Heart left ventricle (tissue), 13 donors: ENCODE measurements around the gene MC1R.

Experiments used
- POLR2A ChIP-seq, 2 donors: fragments of 450-650 bp; IDR thresholded peaks; one replicate each; pipeline ENCODE4 v1.6.1; 2017; ENCODE audit warnings: antibody characterized with exemption in 2 of 2, mild to moderate bottlenecking in 2 of 2, moderate library complexity in 2 of 2
- TF ChIP-seq, protein P1 (sequence below), 12 donors: fragments of 200-600 bp; sonication (generic) in 4 of 12; IDR thresholded peaks; one replicate each; pipeline versions ENCODE4 v1.5.0 to v1.8.0; 2018 to 2022; ENCODE audit warnings: antibody characterized with exemption in 12 of 12, mild to moderate bottlenecking in 5 of 12
- donor health status: ischemic (EF 13 %, LVEDD 7.1; RV severe dilation, severe dysfunction).
- donor health status: DM: no; HTN: yes; CAD: no.
- donor health status: DM: no; HTN: no; CAD: no.
- donor health status: ischemic (EF 25% LVEDD 6.9; RV normal size, moderate dysfunction).
- donor health status: ischemic (EF 25% LVEDD 5.7; RV mildly dilated, moderate dysfunction).
- donor health status: ischemic (EF 35%, LVEDD 5.7; RV mildly dilated, moderate dysfunction).
- donor health status: nonischemic (EF 11% LVEDD 7.7; RV severe dilation, severe dysfunction).
- donor health status: DM: yes; HTN: yes; CAD: no.
- donor health status: PGD.
- donor health status: ischemic (EF 29% LVEDD 5.4; RV normal size, mild dysfunction).
- donor health status: nonischemic (EF 23%, LVEDD 6.1; RV moderate dilation, normal function).

- TF ChIP-seq, protein P1, sequence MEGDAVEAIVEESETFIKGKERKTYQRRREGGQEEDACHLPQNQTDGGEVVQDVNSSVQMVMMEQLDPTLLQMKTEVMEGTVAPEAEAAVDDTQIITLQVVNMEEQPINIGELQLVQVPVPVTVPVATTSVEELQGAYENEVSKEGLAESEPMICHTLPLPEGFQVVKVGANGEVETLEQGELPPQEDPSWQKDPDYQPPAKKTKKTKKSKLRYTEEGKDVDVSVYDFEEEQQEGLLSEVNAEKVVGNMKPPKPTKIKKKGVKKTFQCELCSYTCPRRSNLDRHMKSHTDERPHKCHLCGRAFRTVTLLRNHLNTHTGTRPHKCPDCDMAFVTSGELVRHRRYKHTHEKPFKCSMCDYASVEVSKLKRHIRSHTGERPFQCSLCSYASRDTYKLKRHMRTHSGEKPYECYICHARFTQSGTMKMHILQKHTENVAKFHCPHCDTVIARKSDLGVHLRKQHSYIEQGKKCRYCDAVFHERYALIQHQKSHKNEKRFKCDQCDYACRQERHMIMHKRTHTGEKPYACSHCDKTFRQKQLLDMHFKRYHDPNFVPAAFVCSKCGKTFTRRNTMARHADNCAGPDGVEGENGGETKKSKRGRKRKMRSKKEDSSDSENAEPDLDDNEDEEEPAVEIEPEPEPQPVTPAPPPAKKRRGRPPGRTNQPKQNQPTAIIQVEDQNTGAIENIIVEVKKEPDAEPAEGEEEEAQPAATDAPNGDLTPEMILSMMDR (IDR thresholded peaks at IDR 0.05), result no peak
- no peak for TF ChIP-seq POLR2A (IDR thresholded peaks at IDR 0.05)
Measured at GRCh38 chr16:89905511-89906139, 13.0 kb upstream of the MC1R start.
